CD14-positive monocyte (primary cell): ENCODE data around the gene SZT2. TPM values are rescaled to one million over a fixed set of nuclear protein-coding genes. Genes with fewer than 3 reads are reported as not detected.

Source experiments
- DNase-seq, 3 donors: peaks; one replicate each; pipeline ENCODE4 v3.0.0-alpha.2; 2011 to 2022
- H2AFZ ChIP-seq: 2 replicates; pipeline ENCODE4 v1.6.0; 2012; ENCODE audit warnings: mild to moderate bottlenecking, low read depth, low read length, inconsistent platforms; ENCODE audit not compliant: insufficient read depth, poor library complexity, severe bottlenecking
- H3K27ac ChIP-seq, 2 donors: 1 replicate in 1 of 2; 2 replicates in 1 of 2; pipeline ENCODE4 v1.5.1; 2012 to 2013; ENCODE audit warnings: low read length in 2 of 2, control low read depth in 1 of 2, inconsistent platforms in 1 of 2, low read depth in 1 of 2, mild to moderate bottlenecking in 1 of 2
- H3K27me3 ChIP-seq, 2 donors: one replicate each; pipeline versions ENCODE4 v1.6.0 to v1.6.1; 2011 to 2013; ENCODE audit warnings: low read length in 2 of 2; ENCODE audit not compliant: control insufficient read depth in 2 of 2, insufficient read depth in 2 of 2
- H3K36me3 ChIP-seq, 2 donors: replicated peaks in 1 of 2; 1 replicate in 1 of 2; 2 replicates in 1 of 2; pipeline versions ENCODE4 v1.5.1 to v1.6.1; 2012 to 2013; ENCODE audit warnings: low read length in 2 of 2, control low read depth in 1 of 2, inconsistent platforms in 1 of 2, mild to moderate bottlenecking in 1 of 2; ENCODE audit not compliant: insufficient read depth in 2 of 2, control insufficient read depth in 1 of 2
- H3K4me1 ChIP-seq, 2 donors: 1 replicate in 1 of 2; 2 replicates in 1 of 2; pipeline versions ENCODE4 v1.5.1 to v1.6.1; 2012 to 2013; ENCODE audit warnings: low read length in 2 of 2, control low read depth in 1 of 2, inconsistent platforms in 1 of 2, mild to moderate bottlenecking in 1 of 2, moderate library complexity in 1 of 2; ENCODE audit not compliant: insufficient read depth in 2 of 2, control insufficient read depth in 1 of 2
- H3K4me2 ChIP-seq: replicated peaks from 2 replicates; pipeline ENCODE3; 2012; ENCODE audit warnings: low read length, moderate library complexity, mild to moderate bottlenecking; ENCODE audit not compliant: poor library complexity, severe bottlenecking; ENCODE audit errors: extremely low read depth
- H3K4me3 ChIP-seq, 3 experiments: fragments of 200-600 bp in 1 of 3; sonication (generic) in 1 of 3; replicated peaks in 1 of 3; 1 replicate in 2 of 3; 2 replicates in 1 of 3; pipeline ENCODE4 v1.5.1; 2011 to 2013; ENCODE audit warnings: low read length in 3 of 3, mild to moderate bottlenecking in 3 of 3, control low read depth in 2 of 3, low read depth in 2 of 3, inconsistent platforms in 1 of 3, moderate library complexity in 1 of 3
- H3K79me2 ChIP-seq: 2 replicates; pipeline ENCODE4 v1.6.0; 2012; ENCODE audit warnings: mild to moderate bottlenecking, control low read depth, inconsistent platforms, low read length, moderate library complexity; ENCODE audit not compliant: insufficient read depth
- H3K9ac ChIP-seq: 2 replicates; pipeline ENCODE4 v1.6.0; 2017; ENCODE audit warnings: low read length, mild to moderate bottlenecking; ENCODE audit not compliant: insufficient read depth, poor library complexity, severe bottlenecking
- H3K9me3 ChIP-seq, 2 donors: replicated peaks in 1 of 2; 1 replicate in 1 of 2; 2 replicates in 1 of 2; pipeline versions ENCODE4 v1.5.1 to v1.6.1; 2012 to 2013; ENCODE audit warnings: low read length in 2 of 2, control low read depth in 1 of 2; ENCODE audit not compliant: control insufficient read depth in 1 of 2, insufficient read depth in 1 of 2
- H4K20me1 ChIP-seq: 2 replicates; pipeline ENCODE4 v1.6.0; 2012; ENCODE audit warnings: mild to moderate bottlenecking, low read length, control low read depth, moderate library complexity; ENCODE audit not compliant: insufficient read depth
- H3K27ac Mint-ChIP-seq, 7 donors: one replicate each; pipeline ENCODE4 v1.8.0; 2020; ENCODE audit warnings: mild to moderate bottlenecking in 7 of 7, mixed read lengths in 7 of 7, moderate library complexity in 6 of 7, inconsistent platforms in 2 of 7
- H3K27me3 Mint-ChIP-seq, 3 donors: one replicate each; pipeline ENCODE4 v1.8.0; 2021 to 2022; ENCODE audit warnings: low read depth in 3 of 3, mild to moderate bottlenecking in 3 of 3, mixed read lengths in 3 of 3, moderate library complexity in 3 of 3, inconsistent platforms in 1 of 3
- H3K36me3 Mint-ChIP-seq, 2 donors: one replicate each; pipeline ENCODE4 v1.8.0; 2020; ENCODE audit warnings: mixed read lengths in 2 of 2, inconsistent platforms in 1 of 2, mild to moderate bottlenecking in 1 of 2
- H3K4me1 Mint-ChIP-seq: one replicate; pipeline ENCODE4 v1.8.0; 2020; ENCODE audit warnings: mild to moderate bottlenecking, mixed read lengths
- H3K4me3 Mint-ChIP-seq, 2 donors: one replicate each; pipeline ENCODE4 v1.8.0; 2020; ENCODE audit warnings: mild to moderate bottlenecking in 2 of 2, mixed read lengths in 2 of 2, moderate library complexity in 1 of 2
- H3K9me3 Mint-ChIP-seq, 7 donors: one replicate each; pipeline ENCODE4 v1.8.0; 2020 to 2022; ENCODE audit warnings: mixed read lengths in 7 of 7, mild to moderate bottlenecking in 6 of 7, moderate library complexity in 6 of 7, inconsistent platforms in 2 of 7
- CTCF ChIP-seq: fragments of 200-600 bp; IDR thresholded peaks from one replicate; pipeline ENCODE4 v1.8.0; 2022; ENCODE audit warnings: antibody characterized with exemption, mild to moderate bottlenecking
- WGBS: methylation state at CpG from one replicate; pipeline ENCODE4 v1.1.5; 2013; ENCODE audit warnings: missing lambda C conversion rate; ENCODE audit not compliant: insufficient coverage; 5-methylcytosine and 5-hydroxymethylcytosine counted together
- intact Hi-C, 2 donors: fragments of 100-400 bp; cut with micrococcal nuclease; formaldehyde crosslinking; loops; one replicate each; pipeline versions ENCODE4 v1.15.0 to v1.15.1; 2023
- polyA plus RNA-seq, 3 donors: library from polyadenylated mRNA; depleted of rRNA in 1 of 3; unstranded in 2 of 3; stranded (reverse) in 1 of 3; fragments of 300-500 nt in 2 of 3; fragments of >200 nt in 1 of 3; fragmentation: Illumina TruSeq in 2 of 3; gene quantifications; 1 replicate in 2 of 3; 2 replicates in 1 of 3; pipeline ENCODE4 v1.2.3, GENCODE V29; 2012 to 2021

The SZT2 gene
- polyA plus RNA-seq, 3 donors = 2.4 to 29.9 (median 2.6) TPM

- no peak for DNase-seq
- Histone ChIP-seq H3K9me3 (no peaks in the 10 kb centered on the region), H3K27ac (no peak overlapping the region), H3K79me2 (no peaks in the 10 kb centered on the region), H3K4me1 (no peaks in the 10 kb centered on the region), H3K4me2 (no peak overlapping the region), H3K4me3 (no peak overlapping the region), H2AFZ (no peak overlapping the region), H3K27me3 (no peaks in the 10 kb centered on the region), H4K20me1 (no peaks in the 10 kb centered on the region), H3K9ac (no peak overlapping the region), H3K36me3 (no peaks in the 10 kb centered on the region)
- intact Hi-C loops = no loop called here
- H3K36me3 Mint-ChIP-seq = no peaks in the 10 kb centered on the region
- no peak for TF ChIP-seq CTCF
- 92% methylated on average over 3 of the region's 5 CpGs for WGBS
- H3K27ac Mint-ChIP-seq = no peak overlapping the region
- no peaks in the 10 kb centered on the region for H3K9me3 Mint-ChIP-seq
- H3K4me3 Mint-ChIP-seq = no peak overlapping the region
- peaks cover 0 to 5% (median 2%) of the 10 kb centered on the region in 3 donors for H3K27me3 Mint-ChIP-seq
- peaks cover 10% of the 10 kb centered on the region for H3K4me1 Mint-ChIP-seq
These were observed 43.1 kb upstream of the SZT2 start for GRCh38 chr1:43346636-43347035.

- H3K9me3 Mint-ChIP-seq = no peaks in the 10 kb centered on the region
- H4K20me1 ChIP-seq = no peaks in the 10 kb centered on the region
- no peaks in the 10 kb centered on the region for H3K4me1 ChIP-seq
- H2AFZ ChIP-seq = peak overlapping the region; percentile 61
- no peaks in the 10 kb centered on the region for H3K36me3 Mint-ChIP-seq
- 92% methylated on average over 22 of the region's 22 CpGs for WGBS
- no peak overlapping the region for H3K27ac ChIP-seq
- peaks cover 2 to 5% (median 2%) of the 10 kb centered on the region in 3 donors for H3K27me3 Mint-ChIP-seq
- no peak overlapping the region for H3K27ac Mint-ChIP-seq
- H3K4me2 ChIP-seq = peak overlapping the region; percentile 63
- H3K27me3 ChIP-seq = no peaks in the 10 kb centered on the region
- peak overlapping the region; percentile 49 to 55 for H3K4me3 Mint-ChIP-seq
- H3K4me1 Mint-ChIP-seq = peaks cover 16% of the 10 kb centered on the region
- H3K79me2 ChIP-seq = no peaks in the 10 kb centered on the region
- no peak for TF ChIP-seq CTCF
- H3K9ac ChIP-seq = peak overlapping the region; percentile 46
- H3K4me3 ChIP-seq = peak overlapping the region in 1 of 3 experiments; percentile 63
- DNase-seq = no peak
- H3K9me3 ChIP-seq = no peaks in the 10 kb centered on the region
- intact Hi-C loops = no loop called here
- no peaks in the 10 kb centered on the region for H3K36me3 ChIP-seq
These were observed 41.3 kb upstream of the SZT2 start for GRCh38 chr1:43348343-43348808.
